Bronchial epithelial cell (primary cell): ENCODE measurements around the gene LIX1. TPM values are rescaled to one million over a fixed set of nuclear protein-coding genes. Genes with fewer than 3 reads are reported as not detected.

Experiments
- DNase-seq: peaks from one replicate; pipeline ENCODE4 v3.0.0-alpha.2; 2010; ENCODE audit warnings: low read depth
- FAIRE-seq: peaks from 2 replicates; lab custom pipeline; 2011; peaks lifted over from hg19 to GRCh38; lab: Jason Lieb, UNC
- H3K27me3 ChIP-seq: 2 replicates; pipeline ENCODE4 v1.5.1; 2011; ENCODE audit warnings: low read length; ENCODE audit not compliant: control insufficient read depth, insufficient read depth
- H3K36me3 ChIP-seq: 2 replicates; pipeline ENCODE4 v1.5.1; 2011; ENCODE audit warnings: low read length; ENCODE audit not compliant: control insufficient read depth, insufficient read depth
- H3K4me3 ChIP-seq: 2 replicates; pipeline ENCODE4 v1.5.1; 2011; ENCODE audit warnings: mild to moderate bottlenecking, low read depth, low read length, control low read depth
- total RNA-seq: library from RNA; depleted of rRNA; stranded (reverse); fragments of >200 nt; gene quantifications from 2 replicates; pipeline ENCODE4 v1.2.1, GENCODE V29; 2014
- TF ChIP-seq, protein P1 (sequence below): IDR thresholded peaks from 2 replicates; pipeline ENCODE4 v1.5.1; 2011; ENCODE audit warnings: mild to moderate bottlenecking, moderate library complexity, low read length, control low read depth, inconsistent platforms; ENCODE audit not compliant: insufficient read depth, severe bottlenecking

Gene LIX1
- total RNA-seq, 1 donor from 2014 or later: not detected

DNA sequence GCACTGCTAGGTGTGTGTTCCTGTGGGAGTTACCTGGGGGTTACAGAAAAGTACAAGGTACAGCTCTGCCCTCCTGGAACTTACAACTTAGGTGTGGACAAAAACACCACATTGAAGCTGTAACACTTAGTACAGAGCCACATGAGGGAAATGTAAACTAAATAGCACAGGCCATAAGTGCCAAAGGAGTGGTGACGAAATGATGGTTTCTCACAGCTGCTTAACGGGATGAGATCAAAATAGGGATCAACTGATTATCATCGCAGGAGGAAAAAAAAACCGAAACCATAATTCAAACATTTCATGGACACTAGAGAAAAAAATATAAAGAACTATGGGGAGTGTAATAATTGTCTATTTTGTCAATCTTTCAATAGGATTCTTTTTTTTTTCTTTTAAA lies 5.9 kb downstream of the LIX1 start:
- FAIRE-seq: no peak

DNA sequence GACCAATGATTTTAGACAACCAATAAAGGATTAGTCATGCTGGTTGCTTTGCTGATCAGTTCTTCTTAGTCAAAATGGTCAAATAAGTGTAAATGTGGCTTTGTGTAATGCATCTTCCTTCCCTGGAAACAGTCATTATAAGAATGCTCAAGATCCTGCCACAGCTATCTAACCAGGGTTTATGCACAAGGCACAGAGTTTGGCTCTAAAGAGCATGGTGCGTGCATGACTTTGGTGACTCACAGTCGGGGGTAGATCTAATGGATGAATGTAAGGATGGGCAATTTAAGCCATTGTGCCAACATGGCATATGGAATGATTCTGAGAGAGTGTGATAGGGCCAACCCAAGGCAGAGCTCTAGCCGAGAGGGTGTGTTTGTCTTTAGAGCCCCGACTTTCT lies 6.5 kb downstream of the LIX1 start:
- Histone ChIP-seq H3K36me3 (no peaks in the 10 kb centered on the region), H3K27me3 (peaks cover 1% of the 10 kb centered on the region), H3K4me3 (no peak overlapping the region)
- DNase-seq (no peak), FAIRE-seq (no peak)
- TF ChIP-seq, protein P1, sequence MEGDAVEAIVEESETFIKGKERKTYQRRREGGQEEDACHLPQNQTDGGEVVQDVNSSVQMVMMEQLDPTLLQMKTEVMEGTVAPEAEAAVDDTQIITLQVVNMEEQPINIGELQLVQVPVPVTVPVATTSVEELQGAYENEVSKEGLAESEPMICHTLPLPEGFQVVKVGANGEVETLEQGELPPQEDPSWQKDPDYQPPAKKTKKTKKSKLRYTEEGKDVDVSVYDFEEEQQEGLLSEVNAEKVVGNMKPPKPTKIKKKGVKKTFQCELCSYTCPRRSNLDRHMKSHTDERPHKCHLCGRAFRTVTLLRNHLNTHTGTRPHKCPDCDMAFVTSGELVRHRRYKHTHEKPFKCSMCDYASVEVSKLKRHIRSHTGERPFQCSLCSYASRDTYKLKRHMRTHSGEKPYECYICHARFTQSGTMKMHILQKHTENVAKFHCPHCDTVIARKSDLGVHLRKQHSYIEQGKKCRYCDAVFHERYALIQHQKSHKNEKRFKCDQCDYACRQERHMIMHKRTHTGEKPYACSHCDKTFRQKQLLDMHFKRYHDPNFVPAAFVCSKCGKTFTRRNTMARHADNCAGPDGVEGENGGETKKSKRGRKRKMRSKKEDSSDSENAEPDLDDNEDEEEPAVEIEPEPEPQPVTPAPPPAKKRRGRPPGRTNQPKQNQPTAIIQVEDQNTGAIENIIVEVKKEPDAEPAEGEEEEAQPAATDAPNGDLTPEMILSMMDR: no peak

More for the DNA sequence above, 5.9 kb downstream of the LIX1 start:
- TF ChIP-seq, protein P1: no peak
- H3K36me3 ChIP-seq: no peaks in the 10 kb centered on the region
- DNase-seq: no peak
- H3K27me3 ChIP-seq: peaks cover 1% of the 10 kb centered on the region
- no peak overlapping the region for H3K4me3 ChIP-seq

- DNase-seq: no peak
- peaks cover 1% of the 10 kb centered on the region for H3K27me3 ChIP-seq
- FAIRE-seq: no peak
- no peak overlapping the region for H3K4me3 ChIP-seq
- TF ChIP-seq, protein P1: no peak
- no peaks in the 10 kb centered on the region for H3K36me3 ChIP-seq
Observed at GRCh38 chr5:97134634-97135033, 7.8 kb downstream of the LIX1 start.

DNA sequence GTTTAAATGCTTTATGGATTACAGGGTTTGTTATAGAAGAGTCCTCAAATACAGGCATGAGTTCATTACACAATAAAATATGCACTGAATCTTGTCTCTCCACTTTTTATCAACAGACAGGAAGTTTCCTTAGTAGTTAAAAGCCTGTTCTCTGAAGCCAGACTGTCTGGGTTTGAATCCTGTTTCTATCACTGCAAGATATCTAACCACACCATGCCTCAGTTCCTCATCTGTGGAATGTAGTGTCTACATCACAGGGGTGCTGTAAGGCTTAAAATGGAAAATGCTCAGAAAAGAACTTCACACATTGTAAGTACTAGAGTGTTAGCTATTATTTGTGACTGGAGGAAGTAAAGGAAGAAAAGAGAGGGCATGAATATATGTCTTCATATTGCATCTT lies 9.3 kb downstream of the LIX1 start:
- no peaks in the 10 kb centered on the region for H3K27me3 ChIP-seq
- TF ChIP-seq, protein P1: no peak
- no peak overlapping the region for H3K4me3 ChIP-seq
- DNase-seq (no peak), FAIRE-seq (no peak)
- no peaks in the 10 kb centered on the region for H3K36me3 ChIP-seq

GRCh38 chr5:97131921-97132320 lies 10.5 kb downstream of the LIX1 start:
- FAIRE-seq: no peak
- TF ChIP-seq, protein P1: no peak

GRCh38 chr5:97131139-97131710 lies 11.2 kb downstream of the LIX1 start:
- Histone ChIP-seq H3K36me3 (no peaks in the 10 kb centered on the region), H3K4me3 (no peak overlapping the region), H3K27me3 (no peaks in the 10 kb centered on the region)
- FAIRE-seq (no peak), DNase-seq (no peak)
- TF ChIP-seq, protein P1: no peak

More at GRCh38 chr5:97131921-97132320, 10.5 kb downstream of the LIX1 start:
- Histone ChIP-seq H3K36me3 (no peaks in the 10 kb centered on the region), H3K27me3 (no peaks in the 10 kb centered on the region), H3K4me3 (no peak overlapping the region)
- no peak for DNase-seq
